Keratinocyte (primary cell): ENCODE results near the gene ACBD6. TPM values are rescaled to one million over a fixed set of nuclear protein-coding genes. Genes with fewer than 3 reads are reported as not detected.
"Not testable (repeated sequence)": the region's sequence is repeated elsewhere in the genome, so short reads cannot be mapped to it uniquely, and the experiment has no call there.

ENCODE experiments used
- DNase-seq: peaks from one replicate; pipeline ENCODE4 v3.0.0-alpha.2; 2011; ENCODE audit warnings: low read depth, missing footprints, low spot score
- FAIRE-seq: peaks from 2 replicates; lab custom pipeline; 2011; peaks lifted over from hg19 to GRCh38; lab: Jason Lieb, UNC
- H2AFZ ChIP-seq: 2 replicates; pipeline ENCODE4 v1.6.0; 2012; ENCODE audit warnings: low read length, control low read depth, inconsistent platforms; ENCODE audit not compliant: control insufficient read depth
- H3K27ac ChIP-seq: 2 replicates; pipeline ENCODE4 v1.5.1; 2011; ENCODE audit warnings: low read length; ENCODE audit not compliant: control insufficient read depth, insufficient read depth
- H3K27me3 ChIP-seq: 3 replicates; pipeline ENCODE4 v1.6.0; 2011; ENCODE audit warnings: low read length; ENCODE audit not compliant: control insufficient read depth, insufficient read depth; ENCODE audit errors: extremely low read depth
- H3K36me3 ChIP-seq, 2 experiments: 2 replicates in 1 of 2; 3 replicates in 1 of 2; pipeline ENCODE4 v1.5.1; 2011; ENCODE audit warnings: low read length in 2 of 2, mild to moderate bottlenecking in 1 of 2; ENCODE audit not compliant: control insufficient read depth in 2 of 2, insufficient read depth in 2 of 2; ENCODE audit errors: extremely low read depth in 1 of 2
- H3K4me1 ChIP-seq: 3 replicates; pipeline ENCODE4 v1.5.1; 2011; ENCODE audit warnings: low read length; ENCODE audit not compliant: control insufficient read depth, insufficient read depth; ENCODE audit errors: extremely low read depth
- H3K4me2 ChIP-seq: 3 replicates; pipeline ENCODE4 v1.6.0; 2011; ENCODE audit warnings: low read depth, low read length; ENCODE audit not compliant: control insufficient read depth, insufficient read depth; ENCODE audit errors: extremely low read depth
- H3K4me3 ChIP-seq, 3 experiments: fragments of 200-600 bp in 1 of 3; sonication (generic) in 1 of 3; 2 replicates in 2 of 3; 3 replicates in 1 of 3; pipeline ENCODE4 v1.5.1; 2011 to 2016; ENCODE audit warnings: low read length in 3 of 3, mild to moderate bottlenecking in 3 of 3, control low read depth in 2 of 3, inconsistent platforms in 1 of 3, low read depth in 1 of 3, mixed read lengths in 1 of 3, mixed run types in 1 of 3, moderate library complexity in 1 of 3; ENCODE audit not compliant: control insufficient read depth in 2 of 3, insufficient read depth in 2 of 3; ENCODE audit errors: extremely low read depth in 1 of 3
- H3K79me2 ChIP-seq: 2 replicates; pipeline ENCODE4 v1.6.0; 2012; ENCODE audit warnings: low read length; ENCODE audit not compliant: control insufficient read depth, insufficient read depth
- H3K9ac ChIP-seq: 3 replicates; pipeline ENCODE4 v1.6.0; 2011; ENCODE audit warnings: low read length; ENCODE audit not compliant: control insufficient read depth, insufficient read depth; ENCODE audit errors: extremely low read depth
- H3K9me1 ChIP-seq: 3 replicates; pipeline ENCODE4 v1.6.0; 2011; ENCODE audit warnings: low read length; ENCODE audit not compliant: control insufficient read depth, insufficient read depth; ENCODE audit errors: extremely low read depth
- H3K9me3 ChIP-seq: 2 replicates; pipeline ENCODE4 v1.5.1; 2012; ENCODE audit warnings: low read depth, low read length; ENCODE audit not compliant: control insufficient read depth
- H4K20me1 ChIP-seq: 3 replicates; pipeline ENCODE4 v1.6.0; 2011; ENCODE audit warnings: low read length; ENCODE audit not compliant: control insufficient read depth, insufficient read depth; ENCODE audit errors: extremely low read depth
- CTCF ChIP-seq, 3 experiments: IDR thresholded peaks in 1 of 3; conservative IDR thresholded peaks in 1 of 3; optimal IDR thresholded peaks in 1 of 3; 2 replicates in 2 of 3; 3 replicates in 1 of 3; pipeline versions ENCODE3 to v1.5.1; 2011; ENCODE audit warnings: low read length in 3 of 3, mild to moderate bottlenecking in 3 of 3, moderate library complexity in 2 of 3, control low read depth in 1 of 3, inconsistent platforms in 1 of 3; ENCODE audit not compliant: insufficient read depth in 2 of 3; ENCODE audit errors: extremely low read depth in 1 of 3
- EZH2 ChIP-seq: IDR thresholded peaks from one replicate; pipeline ENCODE4 v1.6.1; 2012; ENCODE audit warnings: inconsistent platforms, mild to moderate bottlenecking, low read length, moderate library complexity
- dilution Hi-C: fragments of 300-500 bp; cut with MboI; formaldehyde crosslinking; loops from one replicate; pipeline ENCODE4 v1.7.0; 2020; ENCODE audit warnings: low sequenced_read_pairs; ENCODE audit not compliant: extremely low pct_ligation_motif_present
- polyA plus RNA-seq, 5 experiments: library from polyadenylated mRNA; depleted of rRNA in 3 of 5; stranded (reverse) in 3 of 5; stranded (forward) in 1 of 5; unstranded in 1 of 5; fragments of >200 nt; gene quantifications; 1 replicate in 1 of 5; 2 replicates in 3 of 5; 3 replicates in 1 of 5; pipeline versions ENCODE4 v1.2.1 to v1.2.3, GENCODE V29; 2011 to 2012; ENCODE audit warnings: missing spikeins in 2 of 5, low read depth in 1 of 5, low replicate concordance in 1 of 5

Gene ACBD6
- polyA plus RNA-seq, 1 donor (not counting 4 experiments of a cell fraction or from before 2014, with no cell fraction given) = 47.5 TPM

GRCh38 chr1:180424848-180425457 lies 77.4 kb downstream of the ACBD6 start:
- Histone ChIP-seq H3K9me3 (no peaks in the 10 kb centered on the region), H4K20me1 (no peaks in the 10 kb centered on the region), H3K4me1 (no peaks in the 10 kb centered on the region), H3K27me3 (no peaks in the 10 kb centered on the region), H3K79me2 (peaks cover 22% of the 10 kb centered on the region), H3K27ac (no peak overlapping the region), H3K9me1 (no peaks in the 10 kb centered on the region), H2AFZ (no peak overlapping the region), H3K4me2 (no peak overlapping the region), H3K36me3 (peaks cover 0 to 2% of the 10 kb centered on the region in 2 experiments), H3K9ac (no peak overlapping the region), H3K4me3 (no peak overlapping the region)
- FAIRE-seq (no peak), DNase-seq (no peak)
- dilution Hi-C loops = no loop called here
- TF ChIP-seq EZH2 (no peak), CTCF (optimal IDR thresholded peaks at IDR 0.05 in 1 of 3, IDR thresholded peaks at IDR 0.05 in 1 of 3, conservative IDR thresholded peaks at IDR 0.05 in 1 of 3; ENCODE audit: extremely low read depth in 1 of 3, insufficient read depth in 2 of 3, low read length in 3 of 3) (no peak)

- Histone ChIP-seq H3K9ac (no peak overlapping the region), H3K9me3 (no peaks in the 10 kb centered on the region), H4K20me1 (no peaks in the 10 kb centered on the region), H3K27ac (no peak overlapping the region), H3K36me3 (peaks cover 0 to 2% of the 10 kb centered on the region in 2 experiments), H3K4me2 (no peak overlapping the region), H2AFZ (no peak overlapping the region), H3K79me2 (peaks cover 13% of the 10 kb centered on the region), H3K4me1 (no peaks in the 10 kb centered on the region), H3K27me3 (no peaks in the 10 kb centered on the region), H3K9me1 (no peaks in the 10 kb centered on the region), H3K4me3 (no peak overlapping the region)
- TF ChIP-seq CTCF (optimal IDR thresholded peaks at IDR 0.05 in 1 of 3, IDR thresholded peaks at IDR 0.05 in 1 of 3, conservative IDR thresholded peaks at IDR 0.05 in 1 of 3; ENCODE audit: extremely low read depth in 1 of 3, insufficient read depth in 2 of 3, low read length in 3 of 3) = no peak
- no peak for TF ChIP-seq EZH2
- no peak for DNase-seq
- FAIRE-seq = no peak
- dilution Hi-C loops = no loop called here
Observed at GRCh38 chr1:180421614-180422013, 80.8 kb downstream of the ACBD6 start.

- H3K79me2 ChIP-seq = peaks cover 12% of the 10 kb centered on the region
- H3K4me3 ChIP-seq, H3K36me3 ChIP-seq, H3K27ac ChIP-seq, H3K27me3 ChIP-seq, FAIRE-seq, H3K9me1 ChIP-seq, H3K9me3 ChIP-seq, dilution Hi-C loops, H2AFZ ChIP-seq, H3K4me2 ChIP-seq, H4K20me1 ChIP-seq, DNase-seq, H3K9ac ChIP-seq, H3K4me1 ChIP-seq: not testable (repeated sequence)
Observed at GRCh38 chr1:180421145-180421544, 81.2 kb downstream of the ACBD6 start.
